Ascending aorta (tissue), 2 donors: ENCODE data around the gene LMO4. TPM values are rescaled to one million over a fixed set of nuclear protein-coding genes. Genes with fewer than 3 reads are reported as not detected.

ENCODE experiments used
- DNase-seq, 2 donors: peaks; one replicate each; pipeline ENCODE4 v3.0.0-alpha.2; 2019; ENCODE audit warnings: low spot score in 2 of 2
- H3K27ac ChIP-seq, 2 donors: fragments of 200-600 bp; sonication (generic); one replicate each; pipeline ENCODE4 v1.5.1; 2016 to 2017; ENCODE audit warnings: mild to moderate bottlenecking in 1 of 2
- H3K27me3 ChIP-seq: fragments of 200-600 bp; sonication (generic); one replicate; pipeline ENCODE4 v1.5.1; 2017
- H3K36me3 ChIP-seq, 2 donors: fragments of 200-600 bp; sonication (generic); one replicate each; pipeline ENCODE4 v1.5.1; 2016
- H3K4me1 ChIP-seq, 2 donors: fragments of 200-600 bp; sonication (generic); one replicate each; pipeline ENCODE4 v1.5.1; 2016 to 2017; ENCODE audit warnings: mild to moderate bottlenecking in 1 of 2
- H3K4me3 ChIP-seq, 2 donors: fragments of 200-600 bp; sonication (generic); one replicate each; pipeline ENCODE4 v1.5.1; 2016 to 2017; ENCODE audit warnings: mild to moderate bottlenecking in 1 of 2
- H3K9me3 ChIP-seq, 2 donors: fragments of 200-600 bp; sonication (generic); one replicate each; pipeline ENCODE4 v1.5.1; 2016
- intact Hi-C: fragments of 100-400 bp; cut with DNase I; formaldehyde crosslinking; loops from one replicate; pipeline ENCODE4 v1.15.1; 2023
- total RNA-seq: library from RNA; depleted of rRNA; stranded (reverse); fragments of >200 nt; gene quantifications from one replicate; pipeline ENCODE4 v1.1.0, GENCODE V29; 2016
- TF ChIP-seq, protein P1 (sequence below), 3 experiments: fragments of 200-600 bp in 2 of 3; fragments of 450-650 bp in 1 of 3; sonication (generic) in 2 of 3; IDR thresholded peaks; one replicate each; pipeline ENCODE4 v1.5.1; 2016 to 2019; ENCODE audit warnings: antibody characterized with exemption in 3 of 3, mild to moderate bottlenecking in 1 of 3, moderate library complexity in 1 of 3

The LMO4 gene
- total RNA-seq, 1 donor from 2014 or later = 9.9 TPM

DNA sequence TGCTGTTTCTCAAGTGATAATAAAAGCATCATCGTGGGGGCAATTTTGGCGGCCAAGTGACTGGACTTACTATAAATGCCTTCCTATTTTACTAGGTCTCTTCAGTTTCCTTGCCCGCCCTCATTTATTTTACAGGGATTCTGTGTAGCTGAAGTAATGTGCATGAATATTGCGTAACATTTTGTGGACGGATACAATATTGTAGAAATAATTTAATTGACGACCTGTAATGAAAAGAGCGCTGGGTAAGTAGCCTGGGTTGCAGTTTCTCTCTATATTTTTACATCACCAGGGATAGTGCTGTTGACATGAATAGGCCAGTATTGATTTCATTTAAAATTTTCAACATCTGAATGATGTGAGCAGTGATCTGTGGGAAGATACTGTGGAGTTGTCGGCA lies 28.1 kb upstream of the LMO4 start:
- Histone ChIP-seq H3K27me3 (no peaks in the 10 kb centered on the region), H3K4me3 (no peak overlapping the region), H3K27ac (no peak overlapping the region), H3K36me3 (no peaks in the 10 kb centered on the region), H3K4me1 (no peaks in the 10 kb centered on the region), H3K9me3 (no peaks in the 10 kb centered on the region)
- TF ChIP-seq, protein P1, sequence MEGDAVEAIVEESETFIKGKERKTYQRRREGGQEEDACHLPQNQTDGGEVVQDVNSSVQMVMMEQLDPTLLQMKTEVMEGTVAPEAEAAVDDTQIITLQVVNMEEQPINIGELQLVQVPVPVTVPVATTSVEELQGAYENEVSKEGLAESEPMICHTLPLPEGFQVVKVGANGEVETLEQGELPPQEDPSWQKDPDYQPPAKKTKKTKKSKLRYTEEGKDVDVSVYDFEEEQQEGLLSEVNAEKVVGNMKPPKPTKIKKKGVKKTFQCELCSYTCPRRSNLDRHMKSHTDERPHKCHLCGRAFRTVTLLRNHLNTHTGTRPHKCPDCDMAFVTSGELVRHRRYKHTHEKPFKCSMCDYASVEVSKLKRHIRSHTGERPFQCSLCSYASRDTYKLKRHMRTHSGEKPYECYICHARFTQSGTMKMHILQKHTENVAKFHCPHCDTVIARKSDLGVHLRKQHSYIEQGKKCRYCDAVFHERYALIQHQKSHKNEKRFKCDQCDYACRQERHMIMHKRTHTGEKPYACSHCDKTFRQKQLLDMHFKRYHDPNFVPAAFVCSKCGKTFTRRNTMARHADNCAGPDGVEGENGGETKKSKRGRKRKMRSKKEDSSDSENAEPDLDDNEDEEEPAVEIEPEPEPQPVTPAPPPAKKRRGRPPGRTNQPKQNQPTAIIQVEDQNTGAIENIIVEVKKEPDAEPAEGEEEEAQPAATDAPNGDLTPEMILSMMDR (IDR thresholded peaks at IDR 0.05) = no peak
- DNase-seq = no peak
- intact Hi-C loops = no loop called here

DNA sequence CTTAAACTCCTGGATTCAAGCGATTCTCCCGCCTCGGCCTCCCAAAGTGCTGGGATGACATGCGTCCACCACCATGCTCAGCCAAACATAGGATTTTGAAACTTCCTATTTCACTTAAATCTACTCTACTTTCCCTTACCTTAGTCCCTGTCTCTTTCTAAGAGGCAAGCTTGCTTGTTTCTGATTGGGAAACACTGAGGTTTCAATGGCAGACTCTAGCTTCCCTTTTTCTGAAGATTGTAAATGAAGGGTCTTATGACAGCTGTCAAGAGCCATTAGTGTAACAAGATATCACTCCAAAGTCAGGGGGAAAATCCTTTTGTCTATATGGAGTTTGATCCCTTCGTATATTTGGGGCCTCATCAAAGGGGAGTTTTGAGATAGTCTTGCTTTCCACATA lies 23.5 kb upstream of the LMO4 start:
- no peaks in the 10 kb centered on the region for H3K27me3 ChIP-seq
- TF ChIP-seq, protein P1 (IDR thresholded peaks at IDR 0.05) = no peak
- no peak for DNase-seq
- H3K36me3 ChIP-seq = no peaks in the 10 kb centered on the region
- no peak overlapping the region for H3K4me3 ChIP-seq
- intact Hi-C loops = no loop called here
- H3K27ac ChIP-seq = no peak overlapping the region
- no peaks in the 10 kb centered on the region for H3K4me1 ChIP-seq
- H3K9me3 ChIP-seq = no peaks in the 10 kb centered on the region

DNA sequence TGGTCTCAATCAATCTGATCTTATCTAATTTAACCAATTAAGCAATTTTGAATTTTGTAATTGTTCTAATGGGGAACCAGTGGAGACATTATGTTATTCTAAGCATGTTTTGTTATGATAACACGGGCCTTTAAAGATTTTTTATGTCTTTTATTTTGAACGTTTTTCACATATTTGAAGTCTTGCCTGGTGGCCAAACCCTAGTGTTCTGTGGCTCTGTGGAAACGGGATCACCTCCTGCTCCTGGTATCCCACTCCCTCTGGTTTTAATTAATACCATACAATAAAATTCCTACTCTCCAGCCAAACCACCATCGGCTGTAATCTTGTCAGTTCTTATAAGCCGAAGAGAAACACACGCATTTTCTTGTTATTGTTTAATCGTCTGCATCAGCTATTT lies 22.9 kb upstream of the LMO4 start:
- DNase-seq = no peak
- no peaks in the 10 kb centered on the region for H3K4me1 ChIP-seq
- TF ChIP-seq, protein P1 (IDR thresholded peaks at IDR 0.05) = no peak
- no peaks in the 10 kb centered on the region for H3K9me3 ChIP-seq
- H3K27ac ChIP-seq = no peak overlapping the region
- no peak overlapping the region for H3K4me3 ChIP-seq
- H3K27me3 ChIP-seq = no peaks in the 10 kb centered on the region
- H3K36me3 ChIP-seq = no peaks in the 10 kb centered on the region
- intact Hi-C loops = no loop called here

DNA sequence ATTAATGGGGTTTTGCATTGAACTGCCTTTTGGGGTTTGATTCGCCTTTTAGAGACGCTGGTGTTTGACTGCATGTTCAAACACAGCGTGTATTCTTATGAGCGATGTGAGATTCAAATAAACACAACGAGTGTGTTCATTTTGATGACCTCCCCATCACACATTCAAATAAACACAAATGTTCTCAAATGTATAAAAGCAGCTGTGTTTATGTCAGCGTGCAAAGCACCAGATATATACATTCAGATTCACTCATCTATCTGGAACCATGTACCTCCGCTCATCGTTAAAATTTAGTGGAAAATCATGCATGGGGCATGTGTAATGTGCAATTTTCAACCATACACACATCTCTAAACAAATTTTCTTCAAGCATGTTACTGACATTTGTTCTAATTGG lies 21.4 kb upstream of the LMO4 start:
- TF ChIP-seq, protein P1 (IDR thresholded peaks at IDR 0.05) = no peak
- intact Hi-C loops = no loop called here
- no peaks in the 10 kb centered on the region for H3K4me1 ChIP-seq
- H3K27ac ChIP-seq = no peak overlapping the region
- H3K36me3 ChIP-seq = no peaks in the 10 kb centered on the region
- no peaks in the 10 kb centered on the region for H3K9me3 ChIP-seq
- no peak overlapping the region for H3K4me3 ChIP-seq
- no peaks in the 10 kb centered on the region for H3K27me3 ChIP-seq
- DNase-seq = no peak

DNA sequence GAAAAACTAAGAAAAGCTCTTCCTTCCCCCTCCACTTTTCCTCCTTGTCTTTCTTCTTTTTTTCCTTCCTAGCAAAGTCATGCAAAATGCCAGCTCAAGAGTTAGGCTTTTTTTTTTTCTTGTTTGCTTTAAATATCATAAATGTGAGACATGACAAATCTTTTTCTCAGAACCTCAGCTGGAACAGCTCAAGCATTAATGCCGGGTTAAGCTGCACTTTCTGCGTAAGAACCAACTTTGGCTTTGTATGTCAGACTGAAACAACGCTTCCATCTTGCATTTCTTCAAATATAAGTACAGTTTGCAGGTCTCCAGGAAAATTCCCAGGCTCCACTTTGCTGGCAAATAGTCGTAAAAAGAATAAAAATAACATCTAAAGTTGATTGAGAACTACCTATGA lies 20.7 kb upstream of the LMO4 start:
- intact Hi-C loops = no loop called here
- no peaks in the 10 kb centered on the region for H3K36me3 ChIP-seq
- H3K4me3 ChIP-seq = no peak overlapping the region
- no peak overlapping the region for H3K27ac ChIP-seq
- no peak for DNase-seq
- no peaks in the 10 kb centered on the region for H3K27me3 ChIP-seq
- no peaks in the 10 kb centered on the region for H3K9me3 ChIP-seq
- no peaks in the 10 kb centered on the region for H3K4me1 ChIP-seq
- TF ChIP-seq, protein P1 (IDR thresholded peaks at IDR 0.05) = no peak

DNA sequence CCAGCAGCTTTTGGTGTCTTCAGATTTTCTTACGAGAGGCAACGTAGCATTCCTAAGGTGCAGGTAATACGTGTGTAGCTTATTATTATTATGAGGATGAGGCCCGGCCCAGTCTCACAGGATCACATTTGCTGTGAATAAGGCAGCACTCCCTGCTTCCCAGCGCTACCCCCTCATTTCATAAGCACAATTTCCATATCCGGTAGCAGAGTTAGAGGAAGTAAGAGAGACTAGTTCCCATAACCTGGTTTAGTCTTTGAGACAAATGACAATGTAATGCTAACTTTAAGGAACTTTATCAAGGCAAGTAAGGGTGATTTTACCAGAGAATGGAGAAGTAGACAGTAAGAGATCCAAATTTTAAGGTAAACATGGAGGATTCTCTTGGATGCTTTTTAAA lies 14.6 kb upstream of the LMO4 start:
- Histone ChIP-seq H3K4me3 (no peak overlapping the region), H3K27me3 (no peaks in the 10 kb centered on the region), H3K9me3 (no peaks in the 10 kb centered on the region), H3K27ac (no peak overlapping the region), H3K4me1 (no peaks in the 10 kb centered on the region), H3K36me3 (no peaks in the 10 kb centered on the region)
- DNase-seq = no peak
- intact Hi-C loops = no loop called here
- TF ChIP-seq, protein P1 (IDR thresholded peaks at IDR 0.05) = no peak
